ENCODE results near the gene PARD3.

DNA sequence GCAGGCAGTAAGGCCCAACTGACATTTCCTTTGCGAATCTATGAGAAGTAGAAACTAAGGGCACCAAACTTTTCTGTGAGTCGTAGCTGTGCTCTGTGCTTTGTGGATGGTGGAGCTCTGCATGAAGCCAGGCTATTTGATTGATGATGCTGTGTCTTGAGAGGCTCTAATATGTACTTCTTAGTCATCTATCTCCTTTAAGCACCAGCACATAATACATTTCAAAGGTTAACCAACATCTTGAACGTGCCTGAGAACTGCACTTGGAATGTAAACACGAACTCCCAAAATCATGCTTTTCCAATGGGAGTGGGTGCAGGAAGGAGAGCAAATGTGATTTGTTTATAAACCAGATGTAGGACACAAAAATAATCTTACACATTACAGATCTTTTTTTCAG is 411.6 kb downstream of the PARD3 start:
- no peak for TF ChIP-seq FOSL2 (IDR thresholded peaks at IDR 0.05)
- no peak for TF ChIP-seq FOSL2 (CRISPR knock-in tag; IDR thresholded peaks at IDR 0.05)
- TF ChIP-seq, protein P1, sequence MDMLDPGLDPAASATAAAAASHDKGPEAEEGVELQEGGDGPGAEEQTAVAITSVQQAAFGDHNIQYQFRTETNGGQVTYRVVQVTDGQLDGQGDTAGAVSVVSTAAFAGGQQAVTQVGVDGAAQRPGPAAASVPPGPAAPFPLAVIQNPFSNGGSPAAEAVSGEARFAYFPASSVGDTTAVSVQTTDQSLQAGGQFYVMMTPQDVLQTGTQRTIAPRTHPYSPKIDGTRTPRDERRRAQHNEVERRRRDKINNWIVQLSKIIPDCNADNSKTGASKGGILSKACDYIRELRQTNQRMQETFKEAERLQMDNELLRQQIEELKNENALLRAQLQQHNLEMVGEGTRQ (IDR thresholded peaks at IDR 0.05), result no peak
- no peak for TF ChIP-seq ZNF302 (CRISPR knock-in tag; IDR thresholded peaks at IDR 0.05)
- no peak for TF ChIP-seq SMC3 (IDR thresholded peaks at IDR 0.05)
- no peak for TF ChIP-seq EP300 (IDR thresholded peaks at IDR 0.05)
- TF ChIP-seq KDM1A (IDR thresholded peaks at IDR 0.05; ENCODE audit: low read depth), result no peak
- TF ChIP-seq CEBPB (IDR thresholded peaks at IDR 0.05), result no peak
- TF ChIP-seq, protein P2, sequence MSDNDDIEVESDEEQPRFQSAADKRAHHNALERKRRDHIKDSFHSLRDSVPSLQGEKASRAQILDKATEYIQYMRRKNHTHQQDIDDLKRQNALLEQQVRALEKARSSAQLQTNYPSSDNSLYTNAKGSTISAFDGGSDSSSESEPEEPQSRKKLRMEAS (IDR thresholded peaks at IDR 0.05), result peak; percentile 36; the same call in 1 of the 2 replicates
- no peak for TF ChIP-seq CHD2 (IDR thresholded peaks at IDR 0.05; ENCODE audit: low read length, partially characterized antibody)
- TF ChIP-seq, protein P3, sequence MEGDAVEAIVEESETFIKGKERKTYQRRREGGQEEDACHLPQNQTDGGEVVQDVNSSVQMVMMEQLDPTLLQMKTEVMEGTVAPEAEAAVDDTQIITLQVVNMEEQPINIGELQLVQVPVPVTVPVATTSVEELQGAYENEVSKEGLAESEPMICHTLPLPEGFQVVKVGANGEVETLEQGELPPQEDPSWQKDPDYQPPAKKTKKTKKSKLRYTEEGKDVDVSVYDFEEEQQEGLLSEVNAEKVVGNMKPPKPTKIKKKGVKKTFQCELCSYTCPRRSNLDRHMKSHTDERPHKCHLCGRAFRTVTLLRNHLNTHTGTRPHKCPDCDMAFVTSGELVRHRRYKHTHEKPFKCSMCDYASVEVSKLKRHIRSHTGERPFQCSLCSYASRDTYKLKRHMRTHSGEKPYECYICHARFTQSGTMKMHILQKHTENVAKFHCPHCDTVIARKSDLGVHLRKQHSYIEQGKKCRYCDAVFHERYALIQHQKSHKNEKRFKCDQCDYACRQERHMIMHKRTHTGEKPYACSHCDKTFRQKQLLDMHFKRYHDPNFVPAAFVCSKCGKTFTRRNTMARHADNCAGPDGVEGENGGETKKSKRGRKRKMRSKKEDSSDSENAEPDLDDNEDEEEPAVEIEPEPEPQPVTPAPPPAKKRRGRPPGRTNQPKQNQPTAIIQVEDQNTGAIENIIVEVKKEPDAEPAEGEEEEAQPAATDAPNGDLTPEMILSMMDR (IDR thresholded peaks at IDR 0.05), result no peak
- no peak for TF ChIP-seq POLR2A (IDR thresholded peaks at IDR 0.05; ENCODE audit: low read length)
- TF ChIP-seq EHF (CRISPR knock-in tag; IDR thresholded peaks at IDR 0.05), result no peak
- no peak for TF ChIP-seq RCOR1 (IDR thresholded peaks at IDR 0.05; ENCODE audit: low read depth, low read length)

All from A549 (cell line).